ENCODE results near the gene TMEM234.

Gene TMEM234

GRCh38 chr1:32194984-32195383 is 27.2 kb downstream of the TMEM234 start:
- TF ChIP-seq, protein P1, sequence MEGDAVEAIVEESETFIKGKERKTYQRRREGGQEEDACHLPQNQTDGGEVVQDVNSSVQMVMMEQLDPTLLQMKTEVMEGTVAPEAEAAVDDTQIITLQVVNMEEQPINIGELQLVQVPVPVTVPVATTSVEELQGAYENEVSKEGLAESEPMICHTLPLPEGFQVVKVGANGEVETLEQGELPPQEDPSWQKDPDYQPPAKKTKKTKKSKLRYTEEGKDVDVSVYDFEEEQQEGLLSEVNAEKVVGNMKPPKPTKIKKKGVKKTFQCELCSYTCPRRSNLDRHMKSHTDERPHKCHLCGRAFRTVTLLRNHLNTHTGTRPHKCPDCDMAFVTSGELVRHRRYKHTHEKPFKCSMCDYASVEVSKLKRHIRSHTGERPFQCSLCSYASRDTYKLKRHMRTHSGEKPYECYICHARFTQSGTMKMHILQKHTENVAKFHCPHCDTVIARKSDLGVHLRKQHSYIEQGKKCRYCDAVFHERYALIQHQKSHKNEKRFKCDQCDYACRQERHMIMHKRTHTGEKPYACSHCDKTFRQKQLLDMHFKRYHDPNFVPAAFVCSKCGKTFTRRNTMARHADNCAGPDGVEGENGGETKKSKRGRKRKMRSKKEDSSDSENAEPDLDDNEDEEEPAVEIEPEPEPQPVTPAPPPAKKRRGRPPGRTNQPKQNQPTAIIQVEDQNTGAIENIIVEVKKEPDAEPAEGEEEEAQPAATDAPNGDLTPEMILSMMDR (IDR thresholded peaks at IDR 0.05) = no peak
- TF ChIP-seq ZFX (IDR thresholded peaks at IDR 0.05; ENCODE audit: borderline replicate concordance) = no peak
- no peak overlapping the region for H3K27ac ChIP-seq

DNA sequence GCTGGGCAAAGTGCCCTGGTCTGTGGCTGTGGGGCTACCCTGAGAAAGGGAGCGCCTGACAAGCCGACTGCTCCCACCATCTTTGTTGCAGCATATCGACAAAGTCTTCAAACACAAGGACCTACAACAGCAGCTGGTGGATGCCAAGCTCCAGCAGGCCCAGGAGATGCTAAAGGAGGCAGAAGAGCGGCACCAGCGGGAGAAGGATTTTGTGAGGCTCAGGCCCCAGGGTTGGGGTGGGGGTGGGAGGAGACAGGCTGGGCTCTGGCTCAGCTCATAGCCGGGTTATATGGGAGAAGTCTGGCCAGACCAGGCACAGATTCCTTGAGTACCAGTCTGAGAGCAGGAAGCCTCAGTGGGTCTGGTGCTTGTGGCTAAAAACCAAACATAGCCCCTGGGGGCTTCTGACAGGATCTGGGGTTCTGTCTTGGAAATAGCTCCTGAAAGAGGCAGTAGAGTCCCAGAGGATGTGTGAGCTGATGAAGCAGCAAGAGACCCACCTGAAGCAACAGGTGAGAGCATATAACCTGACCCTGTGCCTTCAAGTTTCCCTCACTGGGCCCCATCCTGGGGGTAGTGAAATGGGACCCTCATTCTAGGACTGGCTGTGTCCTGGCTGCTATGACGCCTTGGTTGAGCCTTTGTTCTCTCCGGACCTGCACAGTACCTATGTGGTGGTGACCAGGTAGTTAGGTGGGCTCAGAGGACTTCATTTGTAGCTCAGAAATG is 29.8 kb downstream of the TMEM234 start:
- H3K27ac ChIP-seq = no peak overlapping the region
- TF ChIP-seq, protein P1 (IDR thresholded peaks at IDR 0.05) = no peak
- no peak for TF ChIP-seq ZFX (IDR thresholded peaks at IDR 0.05; ENCODE audit: borderline replicate concordance)

DNA sequence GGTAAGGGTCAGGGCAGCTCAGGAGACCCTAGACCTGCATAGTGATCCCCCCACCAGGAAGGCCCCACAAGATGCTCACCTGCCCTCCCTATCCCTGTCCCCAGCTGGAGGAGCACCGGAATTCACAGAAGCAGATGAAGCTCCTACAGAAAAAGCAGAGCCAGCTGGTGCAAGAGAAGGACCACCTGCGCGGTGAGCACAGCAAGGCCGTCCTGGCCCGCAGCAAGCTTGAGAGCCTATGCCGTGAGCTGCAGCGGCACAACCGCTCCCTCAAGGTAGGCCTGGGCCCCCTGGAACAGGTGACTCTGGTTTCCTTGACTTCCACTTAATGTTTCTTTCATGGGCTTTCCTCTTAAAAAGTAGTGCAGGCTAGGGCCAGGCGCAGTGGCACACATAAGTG is 34.3 kb downstream of the TMEM234 start:
- no peak overlapping the region for H3K27ac ChIP-seq
- no peak for TF ChIP-seq ZFX (IDR thresholded peaks at IDR 0.05; ENCODE audit: borderline replicate concordance)
- TF ChIP-seq, protein P1 (IDR thresholded peaks at IDR 0.05) = no peak

DNA sequence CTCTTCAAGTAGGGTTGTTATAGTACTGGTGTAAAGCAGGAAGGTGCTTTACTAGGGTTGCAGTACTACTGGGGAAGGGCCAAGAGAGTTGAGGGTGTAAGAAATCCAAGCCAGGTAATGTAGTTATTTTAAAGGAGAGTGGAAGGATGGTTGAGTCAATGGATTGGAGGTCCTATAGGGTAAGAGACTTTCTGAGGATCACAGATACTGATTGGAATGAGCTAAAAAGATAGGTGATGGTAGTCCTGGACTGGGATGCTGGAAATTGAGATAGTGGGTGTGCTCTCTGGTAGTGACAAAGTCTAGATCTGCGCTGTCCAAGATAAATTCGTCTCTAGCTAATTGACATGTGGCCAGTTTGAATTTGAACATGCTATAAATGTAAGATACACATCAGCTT is 35.7 kb downstream of the TMEM234 start:
- no peak overlapping the region for H3K27ac ChIP-seq
- TF ChIP-seq, protein P1 (IDR thresholded peaks at IDR 0.05) = no peak
- TF ChIP-seq ZFX (IDR thresholded peaks at IDR 0.05; ENCODE audit: borderline replicate concordance) = no peak

- no peak overlapping the region for H3K27ac ChIP-seq
- TF ChIP-seq ZFX (IDR thresholded peaks at IDR 0.05; ENCODE audit: borderline replicate concordance) = no peak
- TF ChIP-seq, protein P1 (IDR thresholded peaks at IDR 0.05) = no peak
These were observed 36.1 kb downstream of the TMEM234 start for GRCh38 chr1:32186077-32186476.

DNA sequence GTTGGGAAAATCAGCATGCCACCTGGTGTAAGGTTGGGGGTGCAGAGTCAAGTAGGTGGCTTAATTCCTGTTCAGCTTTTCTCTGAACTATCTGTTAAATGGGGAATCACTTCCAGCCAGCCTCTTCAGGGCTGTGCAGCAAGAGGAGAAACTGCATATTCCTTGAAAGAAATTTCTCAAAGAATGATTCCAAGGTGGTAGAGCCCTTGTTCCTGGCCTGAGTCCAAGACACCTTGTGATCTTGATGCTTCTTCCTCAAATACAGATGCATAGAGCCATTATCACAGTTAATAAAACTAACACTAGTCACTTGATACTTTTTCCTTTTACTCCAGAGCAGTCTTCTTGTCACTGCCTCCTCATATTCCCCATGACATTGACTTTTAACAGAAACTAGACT is 37.5 kb downstream of the TMEM234 start:
- TF ChIP-seq, protein P1 (IDR thresholded peaks at IDR 0.05) = no peak
- TF ChIP-seq ZFX (IDR thresholded peaks at IDR 0.05; ENCODE audit: borderline replicate concordance) = no peak
- no peak overlapping the region for H3K27ac ChIP-seq

DNA sequence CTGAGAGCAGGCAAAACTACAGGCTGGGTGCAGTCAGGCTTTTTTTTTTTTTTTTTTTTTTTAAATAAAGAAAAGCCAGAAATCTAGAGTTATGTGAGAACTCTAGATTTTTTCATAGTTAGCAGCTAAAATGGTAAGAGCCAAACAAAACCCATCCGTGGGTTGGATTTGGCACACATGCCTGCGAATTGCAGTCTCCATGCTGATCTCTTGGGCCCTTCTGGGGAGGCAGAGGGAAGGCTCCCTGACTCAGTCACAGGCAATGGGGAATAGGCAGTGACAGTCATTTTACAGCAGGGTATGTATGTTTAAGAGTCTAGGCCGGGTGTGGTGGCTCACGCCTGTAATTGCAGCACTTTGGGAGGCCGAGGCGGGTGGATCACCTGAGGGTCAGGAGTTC is 40.1 kb downstream of the TMEM234 start:
- no peak overlapping the region for H3K27ac ChIP-seq
- TF ChIP-seq, protein P1 (IDR thresholded peaks at IDR 0.05) = no peak
- no peak for TF ChIP-seq ZFX (IDR thresholded peaks at IDR 0.05; ENCODE audit: borderline replicate concordance)
